Suprapubic skin (tissue), 4 donors: ENCODE results near the gene NEK8. TPM values are rescaled to one million over a fixed set of nuclear protein-coding genes. Genes with fewer than 3 reads are reported as not detected.

Source experiments
- DNase-seq, 2 donors: peaks; one replicate each; pipeline ENCODE4 v3.0.0-alpha.2; 2019; ENCODE audit warnings: low spot score in 2 of 2
- H3K27ac ChIP-seq: fragments of 200-600 bp; sonication (generic); one replicate; pipeline ENCODE4 v1.5.1; 2019
- H3K27me3 ChIP-seq: fragments of 200-600 bp; sonication (generic); one replicate; pipeline ENCODE4 v1.5.1; 2019
- H3K36me3 ChIP-seq: fragments of 200-600 bp; sonication (generic); one replicate; pipeline ENCODE4 v1.5.1; 2019
- H3K4me1 ChIP-seq: fragments of 200-600 bp; sonication (generic); one replicate; pipeline ENCODE4 v1.5.1; 2019
- H3K4me3 ChIP-seq: fragments of 200-600 bp; sonication (generic); one replicate; pipeline ENCODE4 v1.5.1; 2019; ENCODE audit warnings: mild to moderate bottlenecking
- H3K9me3 ChIP-seq: fragments of 200-600 bp; sonication (generic); one replicate; pipeline ENCODE4 v1.5.1; 2019
- CTCF ChIP-seq, 2 donors: fragments of 200-600 bp in 1 of 2; fragments of 450-650 bp in 1 of 2; sonication (generic) in 1 of 2; IDR thresholded peaks; one replicate each; pipeline ENCODE4 v1.5.1; 2016 to 2019; ENCODE audit warnings: antibody characterized with exemption in 2 of 2, mild to moderate bottlenecking in 1 of 2, moderate library complexity in 1 of 2
- EP300 ChIP-seq: sonication (generic); formaldehyde crosslinking; IDR thresholded peaks from one replicate; pipeline ENCODE4 v1.6.1; 2017; ENCODE audit warnings: antibody characterized with exemption
- POLR2A ChIP-seq, 2 donors: fragments of 450-650 bp; IDR thresholded peaks; one replicate each; pipeline ENCODE4 v1.6.1; 2017; ENCODE audit warnings: antibody characterized with exemption in 2 of 2, mild to moderate bottlenecking in 2 of 2, moderate library complexity in 2 of 2
- POLR2AphosphoS5 ChIP-seq, 3 donors: sonication (generic); formaldehyde crosslinking; IDR thresholded peaks; one replicate each; pipeline ENCODE4 v1.6.1; 2017; ENCODE audit warnings: antibody characterized with exemption in 3 of 3
- WGBS: methylation state at CpG from one replicate; pipeline ENCODE4 v1.1.5; 2018; 5-methylcytosine and 5-hydroxymethylcytosine counted together
- total RNA-seq, 4 donors: library from RNA; depleted of rRNA; stranded (reverse); fragments of >200 nt; gene quantifications; one replicate each; pipeline ENCODE4 v1.1.0, GENCODE V29; 2016

NEK8 gene
- total RNA-seq, 4 donors from 2014 or later, result 1.9 to 8.1 (median 6.0) TPM

DNA sequence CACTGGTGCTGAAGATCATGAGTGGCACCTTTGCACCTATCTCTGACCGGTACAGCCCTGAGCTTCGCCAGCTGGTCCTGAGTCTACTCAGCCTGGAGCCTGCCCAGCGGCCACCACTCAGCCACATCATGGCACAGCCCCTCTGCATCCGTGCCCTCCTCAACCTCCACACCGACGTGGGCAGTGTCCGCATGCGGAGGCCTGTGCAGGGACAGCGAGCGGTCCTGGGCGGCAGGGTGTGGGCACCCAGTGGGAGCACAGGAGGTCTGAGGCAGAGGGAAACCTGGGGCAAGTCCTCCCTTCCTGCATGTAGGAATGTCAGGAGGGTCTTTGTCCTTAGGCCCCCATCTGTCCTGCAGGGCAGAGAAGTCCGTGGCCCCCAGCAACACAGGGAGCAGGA, 8.7 kb downstream of the NEK8 start:
- H3K27ac ChIP-seq, result no peak overlapping the region
- H3K9me3 ChIP-seq, result no peaks in the 10 kb centered on the region
- no CpG with 5 or more reads among the region's 12 CpGs for WGBS
- TF ChIP-seq CTCF (IDR thresholded peaks at IDR 0.05), result no peak
- no peak for TF ChIP-seq EP300
- TF ChIP-seq POLR2AphosphoS5 (IDR thresholded peaks at IDR 0.05), result no peak
- TF ChIP-seq POLR2A (IDR thresholded peaks at IDR 0.05), result no peak
- peaks cover 20% of the 10 kb centered on the region for H3K4me1 ChIP-seq
- no peak overlapping the region for H3K4me3 ChIP-seq
- no peaks in the 10 kb centered on the region for H3K36me3 ChIP-seq
- DNase-seq, result no peak
- H3K27me3 ChIP-seq, result no peaks in the 10 kb centered on the region

GRCh38 chr17:28737770-28738679, 9.4 kb downstream of the NEK8 start:
- DNase-seq, result no peak
- Histone ChIP-seq H3K4me1 (peaks cover 25% of the 10 kb centered on the region), H3K27ac (no peak overlapping the region), H3K36me3 (no peaks in the 10 kb centered on the region), H3K9me3 (no peaks in the 10 kb centered on the region), H3K4me3 (no peak overlapping the region), H3K27me3 (no peaks in the 10 kb centered on the region)
- 81% methylated on average over 7 of the region's 22 CpGs for WGBS
- TF ChIP-seq POLR2A (IDR thresholded peaks at IDR 0.05) (no peak), CTCF (IDR thresholded peaks at IDR 0.05) (no peak), EP300 (no peak), POLR2AphosphoS5 (IDR thresholded peaks at IDR 0.05) (no peak)

GRCh38 chr17:28738680-28739384, 10.2 kb downstream of the NEK8 start:
- Histone ChIP-seq H3K36me3 (no peaks in the 10 kb centered on the region), H3K27me3 (no peaks in the 10 kb centered on the region), H3K4me1 (peaks cover 32% of the 10 kb centered on the region), H3K27ac (no peak overlapping the region), H3K4me3 (no peak overlapping the region), H3K9me3 (no peaks in the 10 kb centered on the region)
- TF ChIP-seq POLR2A (IDR thresholded peaks at IDR 0.05) (no peak), CTCF (IDR thresholded peaks at IDR 0.05) (no peak), EP300 (no peak), POLR2AphosphoS5 (IDR thresholded peaks at IDR 0.05) (no peak)
- DNase-seq, result no peak
- whole genome bisulfite sequencing, result 82% methylated on average over 10 of the region's 10 CpGs

DNA sequence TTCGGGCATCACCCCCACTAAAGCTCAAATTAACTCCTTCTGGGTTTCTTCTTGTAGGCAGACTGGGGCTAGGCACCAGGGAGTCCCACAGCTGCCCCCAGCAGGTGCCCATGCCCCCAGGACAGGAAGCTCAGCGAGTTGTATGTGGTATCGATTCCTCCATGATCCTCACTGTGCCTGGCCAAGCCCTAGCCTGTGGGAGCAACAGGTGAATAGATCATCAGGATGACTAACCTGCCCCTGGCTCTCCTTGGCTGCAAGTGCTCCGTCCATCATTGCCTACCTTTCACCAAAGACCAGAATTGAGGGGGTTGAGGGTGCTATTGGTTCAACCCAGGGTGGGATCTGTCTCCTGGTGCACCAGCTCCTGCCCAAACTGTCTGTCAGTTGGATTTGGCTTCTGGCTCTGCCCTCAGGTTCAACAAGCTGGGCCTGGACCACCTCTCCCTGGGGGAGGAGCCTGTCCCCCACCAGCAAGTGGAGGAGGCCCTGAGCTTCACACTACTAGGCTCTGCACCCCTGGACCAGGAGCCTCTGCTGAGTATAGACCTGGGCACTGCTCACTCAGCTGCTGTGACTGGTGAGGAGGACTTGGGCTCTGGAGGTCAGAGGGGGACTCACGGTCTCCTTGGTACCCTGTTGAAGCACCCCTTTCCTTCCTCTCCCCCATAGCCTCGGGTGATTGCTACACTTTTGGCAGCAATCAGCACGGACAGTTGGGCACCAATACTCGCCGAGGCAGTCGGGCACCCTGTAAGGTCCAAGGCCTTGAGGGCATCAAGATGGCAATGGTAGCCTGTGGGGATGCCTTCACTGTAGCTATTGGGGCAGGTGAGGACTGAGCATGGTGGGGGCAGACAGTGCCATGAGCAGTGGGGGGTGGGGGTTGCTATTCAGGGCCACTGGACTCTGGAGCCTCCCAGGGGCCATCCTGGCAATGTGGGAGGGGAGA, 12.1 kb downstream of the NEK8 start:
- H3K9me3 ChIP-seq, result no peaks in the 10 kb centered on the region
- H3K36me3 ChIP-seq, result no peaks in the 10 kb centered on the region
- H3K4me3 ChIP-seq, result no peak overlapping the region
- H3K27me3 ChIP-seq, result no peaks in the 10 kb centered on the region
- no peak for DNase-seq
- no peak overlapping the region for H3K27ac ChIP-seq
- TF ChIP-seq CTCF (IDR thresholded peaks at IDR 0.05), result no peak
- H3K4me1 ChIP-seq, result peaks cover 45% of the 10 kb centered on the region
- 74% methylated on average over 10 of the region's 10 CpGs for WGBS
